GM06990 (cell line): ENCODE measurements around the gene CEACAM16.

Experiments
- DNase-seq: peaks from one replicate; pipeline ENCODE4 v3.0.0-alpha.2; 2011; ENCODE audit not compliant: insufficient read length; ENCODE audit errors: extremely low read depth
- H3K27me3 ChIP-seq: replicated peaks from 2 replicates; pipeline ENCODE4 v1.6.0; 2011; ENCODE audit warnings: low read length; ENCODE audit not compliant: control insufficient read depth, insufficient read depth
- H3K36me3 ChIP-seq: 2 replicates; pipeline ENCODE4 v1.5.1; 2011; ENCODE audit warnings: low read length; ENCODE audit not compliant: control insufficient read depth, insufficient read depth
- H3K4me3 ChIP-seq: replicated peaks from 2 replicates; pipeline ENCODE4 v1.5.1; 2011; ENCODE audit warnings: low read depth, mild to moderate bottlenecking, control low read depth, low read length
- CTCF ChIP-seq: IDR thresholded peaks from 2 replicates; pipeline ENCODE4 v1.5.1; 2011; ENCODE audit warnings: low read length, control low read depth, mild to moderate bottlenecking, inconsistent platforms; ENCODE audit not compliant: insufficient read depth, poor library complexity, severe bottlenecking

Gene CEACAM16

GRCh38 chr19:44698492-44699201 lies at the start of gene CEACAM16:
Gene CEACAM16 (plus strand): TSS chr19:44699151. CDS start chr19:44701457, 2,306 bp downstream.
- Histone ChIP-seq H3K36me3 (no peaks in the 10 kb centered on the region), H3K4me3 (no peak within 1 kb of the TSS), H3K27me3 (no peaks in the 10 kb centered on the region; the same call in 1 of the 2 replicates)
- DNase-seq, result no peak
- TF ChIP-seq CTCF, result no peak

- H3K4me3 ChIP-seq, result no peak overlapping the region
- TF ChIP-seq CTCF, result no peak
- no peak for DNase-seq
- no peaks in the 10 kb centered on the region; the same call in 1 of the 2 replicates for H3K27me3 ChIP-seq
- H3K36me3 ChIP-seq, result no peaks in the 10 kb centered on the region; the same call in 1 of the 2 replicates
Measured at GRCh38 chr19:44649578-44650145, 49.3 kb upstream of the CEACAM16 start.

GRCh38 chr19:44653343-44653742 lies 45.6 kb upstream of the CEACAM16 start:
- H3K4me3 ChIP-seq, result no peak overlapping the region
- DNase-seq, result no peak
- no peaks in the 10 kb centered on the region; the same call in 1 of the 2 replicates for H3K36me3 ChIP-seq
- TF ChIP-seq CTCF, result no peak
- no peaks in the 10 kb centered on the region; the same call in 1 of the 2 replicates for H3K27me3 ChIP-seq

- Histone ChIP-seq H3K36me3 (no peaks in the 10 kb centered on the region; the same call in 1 of the 2 replicates), H3K27me3 (no peaks in the 10 kb centered on the region; the same call in 1 of the 2 replicates), H3K4me3 (no peak overlapping the region)
- peak; percentile 92 for TF ChIP-seq CTCF
- peak; percentile 65 for DNase-seq
Measured at GRCh38 chr19:44653977-44654774, 44.8 kb upstream of the CEACAM16 start.

- Histone ChIP-seq H3K27me3 (no peaks in the 10 kb centered on the region), H3K36me3 (no peaks in the 10 kb centered on the region), H3K4me3 (no peak overlapping the region)
- TF ChIP-seq CTCF, result peak; percentile 98
- DNase-seq, result peak; percentile 57
Measured at GRCh38 chr19:44657211-44657921, 41.6 kb upstream of the CEACAM16 start.
